ENCODE data around the gene RIPOR1.

RIPOR1 gene, protein sequence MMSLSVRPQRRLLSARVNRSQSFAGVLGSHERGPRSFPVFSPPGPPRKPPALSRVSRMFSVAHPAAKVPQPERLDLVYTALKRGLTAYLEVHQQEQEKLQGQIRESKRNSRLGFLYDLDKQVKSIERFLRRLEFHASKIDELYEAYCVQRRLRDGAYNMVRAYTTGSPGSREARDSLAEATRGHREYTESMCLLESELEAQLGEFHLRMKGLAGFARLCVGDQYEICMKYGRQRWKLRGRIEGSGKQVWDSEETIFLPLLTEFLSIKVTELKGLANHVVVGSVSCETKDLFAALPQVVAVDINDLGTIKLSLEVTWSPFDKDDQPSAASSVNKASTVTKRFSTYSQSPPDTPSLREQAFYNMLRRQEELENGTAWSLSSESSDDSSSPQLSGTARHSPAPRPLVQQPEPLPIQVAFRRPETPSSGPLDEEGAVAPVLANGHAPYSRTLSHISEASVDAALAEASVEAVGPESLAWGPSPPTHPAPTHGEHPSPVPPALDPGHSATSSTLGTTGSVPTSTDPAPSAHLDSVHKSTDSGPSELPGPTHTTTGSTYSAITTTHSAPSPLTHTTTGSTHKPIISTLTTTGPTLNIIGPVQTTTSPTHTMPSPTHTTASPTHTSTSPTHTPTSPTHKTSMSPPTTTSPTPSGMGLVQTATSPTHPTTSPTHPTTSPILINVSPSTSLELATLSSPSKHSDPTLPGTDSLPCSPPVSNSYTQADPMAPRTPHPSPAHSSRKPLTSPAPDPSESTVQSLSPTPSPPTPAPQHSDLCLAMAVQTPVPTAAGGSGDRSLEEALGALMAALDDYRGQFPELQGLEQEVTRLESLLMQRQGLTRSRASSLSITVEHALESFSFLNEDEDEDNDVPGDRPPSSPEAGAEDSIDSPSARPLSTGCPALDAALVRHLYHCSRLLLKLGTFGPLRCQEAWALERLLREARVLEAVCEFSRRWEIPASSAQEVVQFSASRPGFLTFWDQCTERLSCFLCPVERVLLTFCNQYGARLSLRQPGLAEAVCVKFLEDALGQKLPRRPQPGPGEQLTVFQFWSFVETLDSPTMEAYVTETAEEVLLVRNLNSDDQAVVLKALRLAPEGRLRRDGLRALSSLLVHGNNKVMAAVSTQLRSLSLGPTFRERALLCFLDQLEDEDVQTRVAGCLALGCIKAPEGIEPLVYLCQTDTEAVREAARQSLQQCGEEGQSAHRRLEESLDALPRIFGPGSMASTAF

DNA sequence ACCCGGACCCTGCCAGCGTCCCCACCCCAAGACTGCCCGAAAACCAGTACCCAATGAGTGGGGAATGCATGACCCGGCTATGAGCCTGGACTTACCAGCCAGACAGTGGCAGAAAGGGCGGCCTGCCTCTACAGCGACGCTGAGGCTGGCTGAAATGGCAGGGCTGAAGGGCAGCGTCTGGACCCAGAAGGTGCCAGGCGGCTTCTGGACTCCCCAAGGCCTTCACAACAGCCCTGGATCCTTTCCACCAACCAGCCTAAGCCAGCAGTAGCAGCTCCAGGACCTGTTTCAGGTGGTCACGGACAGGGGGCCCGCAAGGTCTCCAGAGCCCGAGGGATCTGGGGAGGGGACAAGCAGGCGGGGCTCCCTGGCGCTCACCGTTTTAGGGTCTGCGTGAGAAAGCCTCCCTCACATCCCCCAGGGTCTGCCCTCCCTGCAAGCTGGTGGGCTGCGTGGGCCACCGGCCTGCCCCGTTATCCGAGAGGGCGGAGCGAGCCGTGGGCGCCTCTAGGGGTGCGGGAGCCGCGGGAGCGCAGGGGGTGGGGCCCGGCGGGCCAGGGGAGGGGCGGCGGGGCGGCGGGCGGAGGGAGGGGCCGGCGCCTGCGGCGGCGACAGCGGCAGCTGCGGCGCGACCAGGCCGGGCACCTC lies at the start of gene RIPOR1:
TSS of gene RIPOR1 (plus strand) at position 608 of the 648 bp plus-strand sequence. CDS start 9,618 bp downstream, outside the sequence.
- no peaks in the 10 kb centered on the region for H3K9me3 ChIP-seq (ENCODE audit: insufficient read depth, low read length)
- no peaks in the 10 kb centered on the region for H3K27me3 ChIP-seq (ENCODE audit: low read length)
- H3K4me3 ChIP-seq (ENCODE audit: insufficient read depth, low read length, poor library complexity, severe bottlenecking), result peak within 1 kb of the TSS; percentile 49
- no peaks in the 10 kb centered on the region for H4K20me1 ChIP-seq (ENCODE audit: low read depth, low read length)
- no peaks in the 10 kb centered on the region for H3K79me2 ChIP-seq (ENCODE audit: insufficient read depth, low read length)
- peaks cover 5% of the 10 kb centered on the region; the same call in 1 of the 2 replicates for H3F3A ChIP-seq (ENCODE audit: insufficient read depth)
- H3K36me3 ChIP-seq (ENCODE audit: low read length), result no peaks in the 10 kb centered on the region
- peak within 1 kb of the TSS; percentile 52 for H3K4me2 ChIP-seq (ENCODE audit: low read depth, low read length, poor library complexity, severe bottlenecking)
- H2AFZ ChIP-seq (ENCODE audit: low read depth, low read length, severe bottlenecking), result peak within 1 kb of the TSS; percentile 31
- no peaks in the 10 kb centered on the region for H3K9me2 ChIP-seq (replicated peaks; ENCODE audit: insufficient read depth, low read length)
- peak within 1 kb of the TSS; percentile 47 for H3K9ac ChIP-seq (ENCODE audit: low read length)
- TF ChIP-seq EZH2phosphoT487 (conservative IDR thresholded peaks at IDR 0.05; ENCODE audit: low read length), result no peak
- TF ChIP-seq, protein P1, sequence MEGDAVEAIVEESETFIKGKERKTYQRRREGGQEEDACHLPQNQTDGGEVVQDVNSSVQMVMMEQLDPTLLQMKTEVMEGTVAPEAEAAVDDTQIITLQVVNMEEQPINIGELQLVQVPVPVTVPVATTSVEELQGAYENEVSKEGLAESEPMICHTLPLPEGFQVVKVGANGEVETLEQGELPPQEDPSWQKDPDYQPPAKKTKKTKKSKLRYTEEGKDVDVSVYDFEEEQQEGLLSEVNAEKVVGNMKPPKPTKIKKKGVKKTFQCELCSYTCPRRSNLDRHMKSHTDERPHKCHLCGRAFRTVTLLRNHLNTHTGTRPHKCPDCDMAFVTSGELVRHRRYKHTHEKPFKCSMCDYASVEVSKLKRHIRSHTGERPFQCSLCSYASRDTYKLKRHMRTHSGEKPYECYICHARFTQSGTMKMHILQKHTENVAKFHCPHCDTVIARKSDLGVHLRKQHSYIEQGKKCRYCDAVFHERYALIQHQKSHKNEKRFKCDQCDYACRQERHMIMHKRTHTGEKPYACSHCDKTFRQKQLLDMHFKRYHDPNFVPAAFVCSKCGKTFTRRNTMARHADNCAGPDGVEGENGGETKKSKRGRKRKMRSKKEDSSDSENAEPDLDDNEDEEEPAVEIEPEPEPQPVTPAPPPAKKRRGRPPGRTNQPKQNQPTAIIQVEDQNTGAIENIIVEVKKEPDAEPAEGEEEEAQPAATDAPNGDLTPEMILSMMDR (IDR thresholded peaks at IDR 0.05; ENCODE audit: insufficient read depth, low read length, poor library complexity, severe bottlenecking), result no peak
- no peak within 1 kb of the TSS for H3K27ac ChIP-seq (ENCODE audit: low read depth, low read length)

GRCh38 chr16:67480833-67481560 lies 47.6 kb upstream of the RIPOR1 start, which contains the start of gene ATP6V0D1:
ATP6V0D1 (minus strand) TSS chr16:67481157; CDS start chr16:67481086, 71 bp downstream.
- H3F3A ChIP-seq (ENCODE audit: insufficient read depth), result 0 out of 2 replicates have a peak, but pooled peaks cover 6% of the 10 kb centered on the region
- H3K79me2 ChIP-seq (ENCODE audit: insufficient read depth, low read length), result peaks cover 69% of the 10 kb centered on the region
- H3K27ac ChIP-seq (ENCODE audit: low read depth, low read length), result peak within 1 kb of the TSS; percentile 81
- no peaks in the 10 kb centered on the region for H3K36me3 ChIP-seq (ENCODE audit: low read length)
- H3K27me3 ChIP-seq (ENCODE audit: low read length), result no peaks in the 10 kb centered on the region
- H2AFZ ChIP-seq (ENCODE audit: low read depth, low read length, severe bottlenecking), result peak within 1 kb of the TSS; percentile 57
- H3K4me2 ChIP-seq (ENCODE audit: low read depth, low read length, poor library complexity, severe bottlenecking), result peak within 1 kb of the TSS; percentile 89
- peak within 1 kb of the TSS; percentile 97 for H3K4me3 ChIP-seq (ENCODE audit: insufficient read depth, low read length, poor library complexity, severe bottlenecking)
- no peaks in the 10 kb centered on the region for H3K9me3 ChIP-seq (ENCODE audit: insufficient read depth, low read length)
- H3K9me2 ChIP-seq (replicated peaks; ENCODE audit: insufficient read depth, low read length), result no peaks in the 10 kb centered on the region
- no peak for TF ChIP-seq EZH2phosphoT487 (conservative IDR thresholded peaks at IDR 0.05; ENCODE audit: low read length)
- TF ChIP-seq, protein P1 (IDR thresholded peaks at IDR 0.05; ENCODE audit: insufficient read depth, low read length, poor library complexity, severe bottlenecking), result peak; percentile 67
- H3K9ac ChIP-seq (ENCODE audit: low read length), result peak within 1 kb of the TSS; percentile 84
- no peaks in the 10 kb centered on the region for H4K20me1 ChIP-seq (ENCODE audit: low read depth, low read length)

All from SU-DHL-6 (cell line).